Naive thymus-derived CD8-positive, alpha-beta T cell (primary cell): ENCODE data around the gene LFNG. TPM values are rescaled to one million over a fixed set of nuclear protein-coding genes. Genes with fewer than 3 reads are reported as not detected.

Source experiments
- ATAC-seq, 2 donors: fragments of 150-1000 bp; cut with Tn5 transposase in 1 of 2; sonication (Bioruptor Pico), chemical (Tn5 transposase) in 1 of 2; 1 replicate in 1 of 2; 2 replicates in 1 of 2; pipeline ENCODE4 v1.10.0; 2021; ENCODE audit warnings: mild to moderate bottlenecking in 2 of 2, moderate library complexity in 2 of 2
- POLR2A ChIA-PET: fragments of 350-600 bp; sonication (Branson Sonifier 250); formaldehyde crosslinking; loops from one replicate; lab custom pipeline; 2021; ENCODE audit warnings: antibody characterized with exemption; lab: Charles Lee
- DNase-seq, 10 donors: peaks; one replicate each; pipeline versions ENCODE4 v3.0.0 to v3.0.0-alpha.2; 2020 to 2022
- H3K27ac Mint-ChIP-seq, 10 donors: one replicate each; pipeline ENCODE4 v1.8.0; 2020 to 2022; ENCODE audit warnings: mild to moderate bottlenecking in 10 of 10, mixed read lengths in 10 of 10, moderate library complexity in 4 of 10, inconsistent platforms in 1 of 10
- H3K27me3 Mint-ChIP-seq, 5 donors: one replicate each; pipeline ENCODE4 v1.8.0; 2021 to 2022; ENCODE audit warnings: mixed read lengths in 5 of 5
- H3K36me3 Mint-ChIP-seq, 3 donors: one replicate each; pipeline ENCODE4 v1.8.0; 2020 to 2022; ENCODE audit warnings: mixed read lengths in 3 of 3, mild to moderate bottlenecking in 2 of 3, inconsistent platforms in 1 of 3
- H3K4me1 Mint-ChIP-seq, 4 donors: one replicate each; pipeline ENCODE4 v1.8.0; 2021 to 2022; ENCODE audit warnings: mixed read lengths in 4 of 4
- H3K4me3 Mint-ChIP-seq, 10 donors: one replicate each; pipeline ENCODE4 v1.8.0; 2020 to 2022; ENCODE audit warnings: mild to moderate bottlenecking in 10 of 10, mixed read lengths in 10 of 10, moderate library complexity in 6 of 10, inconsistent platforms in 1 of 10
- H3K9me3 Mint-ChIP-seq, 9 donors: one replicate each; pipeline ENCODE4 v1.8.0; 2020 to 2022; ENCODE audit warnings: mixed read lengths in 9 of 9, mild to moderate bottlenecking in 3 of 9, inconsistent platforms in 1 of 9, moderate library complexity in 1 of 9
- polyA plus RNA-seq, 3 donors: library from polyadenylated mRNA; unstranded; fragments of 300-500 nt; fragmentation: Illumina TruSeq; gene quantifications; one replicate each; pipeline ENCODE4 v1.2.3, GENCODE V29; 2021
- total RNA-seq, 8 experiments: library from RNA in 2 of 8; stranded (reverse) in 2 of 8; gene quantifications; one replicate each; pipeline ENCODE4 v1.2.3 and lab custom pipeline; 2021 to 2026

The LFNG gene
- total and polyA plus RNA-seq, 5 experiments from 2014 or later = 0.54 to 153 (median 3.0) TPM

DNA sequence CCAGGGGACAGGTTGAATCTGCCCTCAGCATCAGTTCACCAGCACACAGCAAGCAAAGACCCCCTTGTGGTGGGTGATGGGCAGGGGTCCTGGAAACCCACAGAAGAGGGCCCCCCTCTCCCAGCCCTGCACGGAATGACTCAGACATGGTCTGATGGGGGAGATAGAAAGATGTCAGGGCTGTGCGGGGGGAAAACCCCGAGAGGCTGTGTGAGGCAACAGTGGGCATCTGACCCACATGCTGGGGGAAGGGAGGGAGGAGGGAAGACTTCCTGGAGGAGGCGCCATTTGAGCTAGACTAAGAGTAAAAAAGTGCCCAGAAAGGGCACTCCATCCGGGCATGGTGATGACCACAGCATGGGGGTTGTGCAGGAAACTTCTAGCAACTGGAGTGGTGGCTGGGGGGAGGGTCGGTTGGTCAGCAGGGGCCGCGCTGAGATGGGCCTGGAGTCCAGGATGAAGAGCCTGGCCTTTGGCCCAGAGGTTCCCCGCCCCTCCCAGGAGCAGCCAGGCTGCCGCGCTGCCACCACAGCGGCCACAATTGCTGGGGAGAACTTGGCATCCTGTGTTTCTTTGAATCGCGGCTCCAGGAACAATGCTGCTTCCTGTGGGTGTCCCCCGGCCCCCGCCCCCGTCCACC, 2.5 kb downstream of the LFNG start:
- ATAC-seq (peak; percentile 31 to 53), DNase-seq (peak in 8 of 10 donors; percentile 41 to 77 (median 62))
- Mint-ChIP-seq H3K4me3 (peak overlapping the region; percentile 90 to 99 (median 94)), H3K27ac (peak overlapping the region; percentile 84 to 95 (median 92)), H3K27me3 (no peaks in the 10 kb centered on the region), H3K36me3 (peaks cover 4 to 32% (median 10%) of the 10 kb centered on the region in 3 donors), H3K4me1 (peaks cover 20 to 61% (median 55%) of the 10 kb centered on the region in 4 donors), H3K9me3 (no peaks in the 10 kb centered on the region)
- POLR2A ChIA-PET = interaction anchor here (0.7 to 22.8 kb wide), 11 partner anchors 2 to 171 kb away, joined by 3 to 821 read pairs (median 5); partner anchors contain the start of genes BRAT1, IQCE and LFNG

DNA sequence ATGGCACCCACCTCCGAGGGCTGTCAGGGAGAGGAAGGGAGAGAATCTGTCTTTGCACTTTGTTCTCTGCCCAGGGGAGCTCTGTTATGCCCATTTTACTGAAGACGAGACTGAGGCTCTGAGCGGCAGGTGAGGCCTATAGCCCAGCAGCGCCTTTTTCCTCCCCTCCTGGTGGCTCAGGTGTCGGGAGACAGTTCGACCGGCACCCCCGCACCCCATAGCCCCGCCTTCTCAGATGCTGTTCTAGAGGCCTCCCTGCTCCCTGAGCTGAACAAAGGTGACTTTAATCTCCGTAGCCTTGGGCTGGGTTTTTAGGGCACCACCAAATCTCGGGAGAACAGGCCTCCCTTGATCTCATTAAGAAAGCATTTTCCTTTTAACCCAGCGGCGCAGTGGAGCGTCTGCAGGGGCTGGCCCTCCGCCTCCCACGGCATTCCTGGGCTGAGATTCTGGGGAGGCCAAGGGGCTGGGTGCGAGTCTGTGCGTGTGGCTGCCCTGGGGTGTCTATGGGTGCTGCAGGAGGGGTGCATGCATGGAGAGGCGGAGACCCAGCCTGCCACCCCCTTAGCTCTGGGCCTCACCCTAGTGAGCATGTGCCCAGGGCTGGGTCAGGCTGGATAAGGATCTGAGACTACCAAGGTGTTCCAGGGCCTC, 3.3 kb downstream of the LFNG start:
- Mint-ChIP-seq H3K36me3 (peaks cover 4 to 37% (median 10%) of the 10 kb centered on the region in 3 donors), H3K4me1 (peaks cover 18 to 61% (median 55%) of the 10 kb centered on the region in 4 donors), H3K27ac (peak overlapping the region; percentile 90 to 95 (median 93)), H3K4me3 (peak overlapping the region; percentile 90 to 99 (median 94)), H3K27me3 (no peaks in the 10 kb centered on the region), H3K9me3 (no peaks in the 10 kb centered on the region)
- DNase-seq (no peak), ATAC-seq (no peak)
- POLR2A ChIA-PET = interaction anchor here (0.6 to 22.8 kb wide), 11 partner anchors 1 to 124 kb away, joined by 3 to 821 read pairs (median 5); partner anchors contain the start of genes BRAT1, IQCE and LFNG

DNA sequence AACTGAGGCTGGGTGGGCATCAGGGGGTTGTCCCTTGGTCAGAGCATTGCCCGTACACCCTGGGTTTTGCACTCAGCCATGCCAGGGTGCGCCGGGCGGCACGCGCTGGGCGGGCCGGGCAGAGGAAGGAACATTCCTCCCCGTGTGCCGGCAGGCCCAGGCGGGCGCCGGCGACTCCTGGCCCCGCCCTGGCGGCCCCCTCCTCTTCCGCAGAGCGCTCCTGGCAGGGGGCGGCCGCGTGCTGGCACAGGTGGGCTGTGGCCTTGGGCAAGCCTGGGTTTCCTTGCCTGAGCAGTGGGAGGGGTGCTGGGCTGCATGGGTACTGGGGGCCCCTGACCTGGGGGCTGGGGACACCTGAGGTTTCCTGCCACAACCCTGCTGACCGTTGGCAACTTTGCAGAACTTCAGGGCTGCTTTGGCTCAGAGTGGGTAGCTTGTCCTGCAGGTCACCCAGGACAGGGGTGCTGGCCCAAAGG, 3.9 kb downstream of the LFNG start:
- POLR2A ChIA-PET = interaction anchor here (0.6 to 15.4 kb wide), 9 partner anchors 12 to 541 kb away, joined by 3 to 821 read pairs (median 5); partner anchors contain the start of genes BRAT1, IQCE and LFNG

DNA sequence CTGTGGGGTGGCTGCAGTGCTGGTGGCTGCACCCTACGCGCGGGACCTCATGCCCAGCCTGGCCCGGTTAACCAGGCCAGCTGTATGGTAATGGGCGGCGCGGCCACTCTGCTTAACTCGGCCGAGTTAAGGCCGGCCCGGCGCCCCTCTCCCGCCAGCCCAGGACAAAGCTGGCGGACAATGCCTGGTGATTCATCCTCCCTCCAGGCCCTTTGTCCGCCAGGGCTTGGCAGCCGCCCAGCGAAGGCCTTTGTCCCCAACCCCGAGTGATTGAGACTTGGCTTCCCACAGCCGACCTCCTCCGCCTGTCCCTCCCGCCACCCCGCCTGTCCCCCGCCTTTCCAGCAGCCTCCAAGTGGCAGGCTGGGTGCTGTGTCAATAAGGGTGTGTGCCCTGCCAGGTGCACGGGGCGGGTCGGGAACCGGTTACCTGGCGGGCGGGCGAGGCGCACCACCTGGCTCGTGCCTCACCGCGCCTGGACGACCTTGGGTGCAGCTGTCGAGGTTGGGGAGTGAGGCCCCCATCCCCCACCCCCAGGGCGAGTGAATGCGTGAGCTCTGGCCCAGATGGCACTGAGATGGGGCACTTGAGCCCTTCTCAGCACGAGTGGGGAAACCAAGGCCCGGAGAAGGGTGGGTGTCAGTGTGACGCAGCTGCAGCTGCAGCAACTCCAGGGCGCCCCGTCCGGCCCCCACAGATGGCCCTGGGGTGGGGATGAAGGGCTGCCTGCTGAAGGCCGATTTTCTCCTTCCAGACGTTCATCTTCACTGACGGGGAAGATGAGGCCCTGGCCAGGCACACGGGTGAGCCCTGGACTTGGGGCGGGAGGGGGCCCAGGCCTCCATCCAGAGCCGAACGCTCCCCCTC, 4.6 kb downstream of the LFNG start:
- H3K36me3 Mint-ChIP-seq = peaks cover 4 to 42% (median 10%) of the 10 kb centered on the region in 3 donors
- peak overlapping the region in 4 of 10 donors; percentile 40 to 91 (median 56) for H3K27ac Mint-ChIP-seq
- no peaks in the 10 kb centered on the region for H3K27me3 Mint-ChIP-seq
- POLR2A ChIA-PET = interaction anchor here (0.6 to 15.4 kb wide), 7 partner anchors 12 to 541 kb away, joined by 3 to 821 read pairs (median 5); partner anchors contain the start of genes BRAT1, IQCE and LFNG
- no peaks in the 10 kb centered on the region for H3K9me3 Mint-ChIP-seq
- DNase-seq (peak in 2 of 10 donors; percentile 46 to 56), ATAC-seq (no peak)
- H3K4me1 Mint-ChIP-seq = peaks cover 18 to 64% (median 59%) of the 10 kb centered on the region in 4 donors
- peak overlapping the region; percentile 12 to 93 (median 45) for H3K4me3 Mint-ChIP-seq

More for the DNA sequence above, 3.9 kb downstream of the LFNG start:
- Mint-ChIP-seq H3K36me3 (peaks cover 4 to 42% (median 10%) of the 10 kb centered on the region in 3 donors), H3K4me1 (peaks cover 17 to 61% (median 55%) of the 10 kb centered on the region in 4 donors), H3K9me3 (no peaks in the 10 kb centered on the region), H3K4me3 (peak overlapping the region; percentile 90 to 99 (median 94)), H3K27me3 (no peaks in the 10 kb centered on the region), H3K27ac (peak overlapping the region in 8 of 10 donors; percentile 90 to 95 (median 92))
- ATAC-seq (no peak), DNase-seq (no peak)

DNA sequence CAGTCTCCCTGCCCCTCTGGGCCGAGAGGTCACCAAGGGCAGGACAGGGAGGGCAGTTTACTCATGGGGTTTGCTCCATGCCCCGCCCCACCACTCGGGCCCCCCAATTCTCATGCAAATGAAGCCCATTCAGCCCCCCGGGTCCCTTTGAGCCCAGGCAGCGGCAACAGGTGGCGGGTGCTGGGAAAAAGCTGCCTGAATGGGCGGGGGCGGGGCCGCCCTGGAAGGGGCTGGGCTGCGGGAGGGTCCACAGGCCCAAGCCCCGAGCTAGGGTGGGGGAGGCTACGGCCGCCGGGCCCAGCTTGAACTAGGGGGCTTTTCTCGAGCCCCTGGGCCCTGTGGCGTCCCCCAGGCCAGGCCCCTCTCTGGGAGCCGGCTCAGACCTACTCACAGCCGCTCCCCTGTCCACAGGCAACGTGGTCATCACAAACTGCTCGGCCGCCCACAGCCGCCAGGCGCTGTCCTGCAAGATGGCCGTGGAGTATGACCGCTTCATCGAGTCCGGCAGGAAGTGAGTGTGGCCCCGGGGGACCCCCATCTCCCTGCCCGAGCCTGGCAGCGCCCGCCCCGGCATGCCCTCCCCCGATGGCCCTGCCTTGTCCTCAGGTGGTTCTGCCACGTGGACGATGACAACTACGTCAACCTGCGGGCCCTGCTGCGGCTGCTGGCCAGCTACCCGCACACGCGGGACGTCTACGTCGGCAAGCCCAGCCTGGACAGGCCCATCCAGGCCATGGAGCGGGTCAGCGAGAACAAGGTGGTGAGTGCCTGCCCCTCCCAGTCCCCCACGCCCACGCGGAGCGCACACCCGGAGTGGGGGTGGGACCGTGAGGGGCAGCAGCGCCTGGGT, 5.5 kb downstream of the LFNG start:
- no peaks in the 10 kb centered on the region for H3K27me3 Mint-ChIP-seq
- H3K36me3 Mint-ChIP-seq = peaks cover 4 to 42% (median 10%) of the 10 kb centered on the region in 3 donors
- POLR2A ChIA-PET = interaction anchor here (2.0 to 15.4 kb wide), 4 partner anchors 13 to 34 kb away, joined by 4 to 821 read pairs (median 20); partner anchors contain the start of genes IQCE and LFNG
- H3K4me3 Mint-ChIP-seq = peak overlapping the region in 3 of 10 donors; percentile 22 to 91 (median 54)
- H3K4me1 Mint-ChIP-seq = peaks cover 22 to 70% (median 67%) of the 10 kb centered on the region in 4 donors
- no peak for ATAC-seq
- H3K9me3 Mint-ChIP-seq = no peaks in the 10 kb centered on the region
- H3K27ac Mint-ChIP-seq = peak overlapping the region in 1 of 10 donors; percentile 29
- peak in 1 of 10 donors; percentile 14 for DNase-seq

DNA sequence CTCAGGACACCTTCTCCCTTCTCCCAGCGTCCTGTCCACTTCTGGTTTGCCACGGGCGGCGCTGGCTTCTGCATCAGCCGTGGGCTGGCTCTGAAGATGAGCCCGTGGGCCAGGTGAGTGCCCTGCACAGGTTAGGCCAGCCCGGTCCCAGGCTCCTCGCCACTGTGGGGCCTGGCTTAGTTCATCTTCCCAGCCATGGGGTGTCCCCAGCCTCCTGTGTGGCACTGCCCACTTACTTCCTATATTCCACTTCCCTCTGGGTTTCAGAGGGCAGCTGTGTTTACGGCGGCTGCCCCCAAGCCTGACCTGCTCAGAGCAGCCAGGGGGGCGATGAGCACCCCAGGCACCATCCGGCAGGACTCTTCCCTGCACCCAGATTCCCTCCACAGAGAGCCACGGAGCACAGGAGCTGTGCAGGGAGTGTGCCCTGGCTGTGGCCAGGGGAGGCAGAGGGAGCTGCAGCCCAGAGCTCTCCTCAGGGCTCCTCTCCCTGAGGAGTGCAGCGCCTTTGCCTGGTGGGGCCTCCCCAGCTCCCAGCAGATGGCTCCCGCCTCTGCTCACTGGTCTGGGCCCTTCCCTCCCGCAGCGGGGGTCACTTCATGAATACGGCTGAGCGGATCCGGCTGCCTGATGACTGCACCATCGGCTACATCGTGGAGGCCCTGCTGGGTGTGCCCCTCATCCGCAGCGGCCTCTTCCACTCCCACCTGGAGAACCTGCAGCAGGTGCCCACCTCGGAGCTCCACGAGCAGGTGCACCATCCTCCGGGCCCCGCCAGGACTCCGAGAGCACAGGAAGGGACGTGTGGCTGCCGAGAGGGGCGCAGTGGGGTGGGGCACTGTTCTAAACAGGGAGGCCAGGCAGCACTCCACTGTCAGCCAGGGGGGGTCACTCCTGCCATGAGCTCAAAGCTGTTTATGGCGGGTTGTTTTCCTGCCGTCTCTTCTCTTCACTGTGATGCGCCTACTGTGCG, 6.4 kb downstream of the LFNG start:
- DNase-seq (peak in 1 of 10 donors; percentile 18), ATAC-seq (no peak)
- Mint-ChIP-seq H3K27ac (peak overlapping the region in 7 of 10 donors; percentile 13 to 83 (median 59)), H3K9me3 (no peaks in the 10 kb centered on the region), H3K4me1 (peaks cover 26 to 79% (median 75%) of the 10 kb centered on the region in 4 donors), H3K36me3 (peaks cover 0 to 38% (median 10%) of the 10 kb centered on the region in 3 donors), H3K4me3 (peak overlapping the region in 7 of 10 donors; percentile 22 to 49 (median 34)), H3K27me3 (no peaks in the 10 kb centered on the region)
- POLR2A ChIA-PET = interaction anchor here (0.6 to 15.4 kb wide), 11 partner anchors 14 to 184 kb away, joined by 3 to 821 read pairs (median 5); partner anchors contain the start of genes IQCE and LFNG

DNA sequence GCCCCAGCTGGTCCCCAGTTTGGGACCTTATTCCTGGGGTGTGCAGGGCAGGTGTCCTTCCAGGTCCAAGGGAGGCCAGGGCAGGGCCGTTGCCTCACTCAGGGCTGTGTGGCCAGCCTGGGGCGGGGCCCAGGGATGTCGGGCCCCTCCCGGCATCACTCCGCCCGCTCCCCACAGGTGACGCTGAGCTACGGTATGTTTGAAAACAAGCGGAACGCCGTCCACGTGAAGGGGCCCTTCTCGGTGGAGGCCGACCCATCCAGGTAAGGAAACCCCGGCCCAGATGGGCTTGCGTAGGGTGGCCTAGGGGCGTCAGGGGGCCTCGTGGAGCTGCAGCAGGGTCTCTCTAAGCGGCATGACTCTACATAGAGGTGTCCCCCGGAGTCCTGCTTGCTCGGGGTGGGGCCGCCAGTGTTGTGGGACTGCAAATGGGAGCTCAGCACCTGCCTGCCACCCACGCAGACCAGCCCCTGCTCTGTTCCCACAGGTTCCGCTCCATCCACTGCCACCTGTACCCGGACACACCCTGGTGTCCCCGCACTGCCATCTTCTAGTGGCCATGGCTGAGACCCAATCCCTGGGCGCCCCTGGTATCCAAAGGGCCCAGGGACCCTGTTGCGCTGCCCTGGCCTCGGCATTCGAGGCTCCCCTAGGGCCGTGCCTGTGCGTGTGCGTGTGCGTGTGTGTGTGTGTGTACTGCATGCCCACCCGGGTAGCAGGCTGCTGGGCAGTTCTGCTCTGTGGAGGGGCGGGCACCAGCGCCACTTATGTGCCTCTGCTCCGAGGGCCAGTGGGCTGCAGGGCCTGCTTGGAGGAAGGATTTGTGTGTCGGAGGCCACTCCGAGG, 7.3 kb downstream of the LFNG start:
- Mint-ChIP-seq H3K4me3 (peak overlapping the region in 7 of 10 donors; percentile 15 to 87 (median 78)), H3K4me1 (peaks cover 22 to 80% (median 79%) of the 10 kb centered on the region in 4 donors), H3K9me3 (no peaks in the 10 kb centered on the region), H3K27me3 (no peaks in the 10 kb centered on the region), H3K27ac (peak overlapping the region in 7 of 10 donors; percentile 50 to 97 (median 92)), H3K36me3 (peaks cover 0 to 34% (median 6%) of the 10 kb centered on the region in 3 donors)
- ATAC-seq (no peak), DNase-seq (peak in 2 of 10 donors; percentile 5 to 55)
- POLR2A ChIA-PET = interaction anchor here (0.6 to 15.4 kb wide), 12 partner anchors 14 to 183 kb away, joined by 3 to 821 read pairs (median 5); partner anchors contain the start of gene LFNG

DNA sequence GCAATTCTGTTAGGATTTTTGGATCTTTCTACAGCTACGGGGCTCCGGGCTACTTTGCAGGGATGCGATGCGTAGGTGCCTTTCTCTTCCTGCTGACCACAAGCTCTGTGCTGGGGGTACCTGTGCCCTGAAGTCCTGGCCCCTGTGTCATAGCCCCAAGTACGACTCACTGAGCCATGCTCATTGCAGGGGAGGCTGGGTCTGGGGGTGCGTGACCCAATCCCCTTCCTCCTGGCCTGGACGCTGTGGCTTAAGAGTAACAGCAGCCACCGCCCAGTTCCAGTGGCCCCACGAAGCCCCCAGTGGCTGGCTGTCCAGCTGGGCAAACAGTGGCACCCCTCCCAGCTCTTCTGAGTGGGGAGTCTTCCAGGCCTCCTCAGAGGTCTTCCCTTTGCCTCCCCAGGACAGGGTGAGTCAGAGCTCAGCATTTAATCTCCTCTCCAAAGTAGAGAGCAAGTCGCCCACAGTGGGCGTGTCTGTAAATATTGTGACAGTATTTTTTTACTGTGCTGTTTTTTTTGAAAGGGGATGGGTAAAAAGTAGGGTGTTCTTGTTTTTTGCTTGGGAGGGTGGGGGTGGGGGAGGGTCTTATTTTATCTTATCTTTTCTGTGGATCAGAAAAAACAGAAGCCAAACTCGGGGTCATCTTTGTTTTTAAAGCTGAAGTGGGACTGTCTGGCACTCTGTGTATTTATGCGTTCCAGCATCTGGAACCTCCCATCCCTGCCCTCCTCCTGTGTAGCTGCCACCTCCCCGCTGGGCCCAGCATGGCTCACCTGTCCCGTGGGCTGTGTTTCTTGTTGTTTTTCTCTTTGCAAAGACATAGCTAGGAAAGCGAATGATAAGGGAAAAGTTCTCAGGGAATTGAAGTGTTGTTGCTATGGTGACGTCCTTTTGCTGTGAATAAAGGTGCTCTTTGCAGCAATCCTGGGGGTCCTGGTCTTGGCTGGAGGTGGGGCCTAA, 8.2 kb downstream of the LFNG start:
- Mint-ChIP-seq H3K4me3 (peak overlapping the region; percentile 56 to 87 (median 78)), H3K9me3 (no peaks in the 10 kb centered on the region), H3K36me3 (peaks cover 0 to 29% (median 3%) of the 10 kb centered on the region in 3 donors), H3K4me1 (peaks cover 22 to 78% (median 77%) of the 10 kb centered on the region in 4 donors), H3K27me3 (no peaks in the 10 kb centered on the region), H3K27ac (peak overlapping the region; percentile 80 to 97 (median 92))
- ATAC-seq (peak in 1 of 2 donors; percentile 29), DNase-seq (peak in 5 of 10 donors; percentile 41 to 79 (median 51))
- POLR2A ChIA-PET = interaction anchor here (0.6 to 15.4 kb wide), 6 partner anchors 13 to 129 kb away, joined by 3 to 821 read pairs (median 5); partner anchors contain the start of gene LFNG
